CD4-positive, CD25-positive, alpha-beta regulatory T cell (primary cell): Measurements from ENCODE around the gene KRT14. TPM values are rescaled to one million over a fixed set of nuclear protein-coding genes. Genes with fewer than 3 reads are reported as not detected.

Experiments
- ATAC-seq, 2 donors: fragments of 150-1000 bp; cut with Tn5 transposase; one replicate each; pipeline ENCODE4 v1.10.0; 2021; ENCODE audit warnings: low read depth in 2 of 2, moderate number of reproducible peaks in 2 of 2, moderate library complexity in 1 of 2
- DNase-seq, 3 donors: peaks; one replicate each; pipeline versions ENCODE4 v3.0.0 to v3.0.0-alpha.2; 2012 to 2022; ENCODE audit warnings: mixed read lengths in 1 of 3
- H3K27ac ChIP-seq: one replicate; pipeline ENCODE4 v1.7.0; 2013; ENCODE audit warnings: mild to moderate bottlenecking, low read length; ENCODE audit not compliant: insufficient read depth, poor library complexity, severe bottlenecking
- H3K27me3 ChIP-seq: one replicate; pipeline ENCODE4 v1.7.0; 2013; ENCODE audit warnings: low read length; ENCODE audit not compliant: control insufficient read depth, insufficient read depth
- H3K36me3 ChIP-seq: one replicate; pipeline ENCODE4 v1.7.0; 2013; ENCODE audit warnings: mild to moderate bottlenecking, low read length, moderate library complexity; ENCODE audit not compliant: control insufficient read depth, insufficient read depth
- H3K4me1 ChIP-seq: 2 replicates; pipeline ENCODE4 v1.7.0; 2013; ENCODE audit warnings: mild to moderate bottlenecking, low read length; ENCODE audit not compliant: insufficient read depth, control insufficient read depth, poor library complexity, severe bottlenecking
- H3K4me3 ChIP-seq: one replicate; pipeline ENCODE4 v1.7.0; 2013; ENCODE audit warnings: low read depth, mild to moderate bottlenecking, low read length, moderate library complexity
- H3K9me3 ChIP-seq, 2 experiments: 1 replicate in 1 of 2; 2 replicates in 1 of 2; pipeline ENCODE4 v1.7.0; 2013; ENCODE audit warnings: low read length in 2 of 2, mild to moderate bottlenecking in 1 of 2, moderate library complexity in 1 of 2; ENCODE audit not compliant: control insufficient read depth in 2 of 2
- H3K27ac Mint-ChIP-seq, 3 donors: one replicate each; pipeline ENCODE4 v1.8.0; 2020 to 2022; ENCODE audit warnings: mild to moderate bottlenecking in 3 of 3, mixed read lengths in 3 of 3, moderate library complexity in 2 of 3
- H3K27me3 Mint-ChIP-seq: one replicate; pipeline ENCODE4 v1.8.0; 2022; ENCODE audit warnings: mild to moderate bottlenecking, mixed read lengths
- H3K36me3 Mint-ChIP-seq: one replicate; pipeline ENCODE4 v1.8.0; 2020; ENCODE audit warnings: mixed read lengths
- H3K4me1 Mint-ChIP-seq, 4 donors: one replicate each; pipeline ENCODE4 v1.8.0; 2020 to 2022; ENCODE audit warnings: mixed read lengths in 4 of 4, mild to moderate bottlenecking in 1 of 4
- H3K4me3 Mint-ChIP-seq, 4 donors: one replicate each; pipeline ENCODE4 v1.8.0; 2020 to 2022; ENCODE audit warnings: mild to moderate bottlenecking in 4 of 4, mixed read lengths in 4 of 4, moderate library complexity in 3 of 4
- H3K9me3 Mint-ChIP-seq, 7 donors: one replicate each; pipeline ENCODE4 v1.8.0; 2020 to 2022; ENCODE audit warnings: mixed read lengths in 7 of 7, mild to moderate bottlenecking in 3 of 7, moderate library complexity in 2 of 7
- polyA plus RNA-seq, 4 donors: library from polyadenylated mRNA; unstranded; fragments of 300-500 nt; fragmentation: Illumina TruSeq; gene quantifications; one replicate each; pipeline ENCODE4 v1.2.3, GENCODE V29; 2021
- total RNA-seq: library from RNA; stranded (reverse); gene quantifications from one replicate; pipeline ENCODE4 v1.2.3, GENCODE V29; 2022

KRT14 gene
- total and polyA plus RNA-seq, 5 donors from 2014 or later: not detected

- Histone ChIP-seq H3K4me1 (no peaks in the 10 kb centered on the region), H3K36me3 (no peaks in the 10 kb centered on the region), H3K27me3 (peaks cover 3% of the 10 kb centered on the region), H3K27ac (no peak overlapping the region), H3K9me3 (no peaks in the 10 kb centered on the region), H3K4me3 (no peak overlapping the region)
- H3K9me3 Mint-ChIP-seq: no peaks in the 10 kb centered on the region
- H3K4me1 Mint-ChIP-seq: no peaks in the 10 kb centered on the region
- no peak overlapping the region for H3K4me3 Mint-ChIP-seq
- no peak overlapping the region for H3K27ac Mint-ChIP-seq
- peaks cover 19% of the 10 kb centered on the region for H3K27me3 Mint-ChIP-seq
- DNase-seq (no peak), ATAC-seq (no peak)
- no peaks in the 10 kb centered on the region for H3K36me3 Mint-ChIP-seq
These were observed 49.1 kb downstream of the KRT14 start for GRCh38 chr17:41537614-41537954.

GRCh38 chr17:41536741-41537613 lies 49.7 kb downstream of the KRT14 start:
- Mint-ChIP-seq H3K4me3 (peak overlapping the region in 1 of 4 donors; percentile 12), H3K4me1 (no peaks in the 10 kb centered on the region), H3K9me3 (no peaks in the 10 kb centered on the region), H3K27ac (no peak overlapping the region), H3K36me3 (no peaks in the 10 kb centered on the region), H3K27me3 (peaks cover 19% of the 10 kb centered on the region)
- Histone ChIP-seq H3K27ac (no peak overlapping the region), H3K4me1 (no peaks in the 10 kb centered on the region), H3K9me3 (no peaks in the 10 kb centered on the region), H3K4me3 (no peak overlapping the region), H3K27me3 (peaks cover 7% of the 10 kb centered on the region), H3K36me3 (no peaks in the 10 kb centered on the region)
- DNase-seq (no peak), ATAC-seq (no peak)

- no peak for ATAC-seq
- no peaks in the 10 kb centered on the region for H3K36me3 Mint-ChIP-seq
These were observed 50.8 kb downstream of the KRT14 start for GRCh38 chr17:41535764-41536481.

GRCh38 chr17:41534899-41535546 lies 51.7 kb downstream of the KRT14 start:
- H3K36me3 Mint-ChIP-seq: no peaks in the 10 kb centered on the region
- H3K4me3 Mint-ChIP-seq: no peak overlapping the region
- H3K9me3 Mint-ChIP-seq: no peaks in the 10 kb centered on the region
- H3K27ac Mint-ChIP-seq: no peak overlapping the region
- Histone ChIP-seq H3K27me3 (peaks cover 16% of the 10 kb centered on the region), H3K27ac (no peak overlapping the region), H3K36me3 (no peaks in the 10 kb centered on the region), H3K4me3 (no peak overlapping the region), H3K9me3 (no peaks in the 10 kb centered on the region), H3K4me1 (no peaks in the 10 kb centered on the region)
- H3K4me1 Mint-ChIP-seq: no peaks in the 10 kb centered on the region
- H3K27me3 Mint-ChIP-seq: peaks cover 32% of the 10 kb centered on the region
- no peak for DNase-seq
- no peak for ATAC-seq

More at GRCh38 chr17:41535764-41536481, 50.8 kb downstream of the KRT14 start:
- no peak for DNase-seq
- peaks cover 24% of the 10 kb centered on the region for H3K27me3 Mint-ChIP-seq
- Histone ChIP-seq H3K27me3 (peaks cover 16% of the 10 kb centered on the region), H3K36me3 (no peaks in the 10 kb centered on the region), H3K4me1 (no peaks in the 10 kb centered on the region), H3K9me3 (no peaks in the 10 kb centered on the region), H3K27ac (no peak overlapping the region), H3K4me3 (no peak overlapping the region)
- no peaks in the 10 kb centered on the region for H3K4me1 Mint-ChIP-seq
- H3K27ac Mint-ChIP-seq: no peak overlapping the region
- no peak overlapping the region for H3K4me3 Mint-ChIP-seq
- no peaks in the 10 kb centered on the region for H3K9me3 Mint-ChIP-seq

GRCh38 chr17:41533613-41534012 lies 53.1 kb downstream of the KRT14 start:
- Histone ChIP-seq H3K9me3 (no peaks in the 10 kb centered on the region), H3K27ac (no peak overlapping the region), H3K36me3 (no peaks in the 10 kb centered on the region), H3K4me1 (no peaks in the 10 kb centered on the region), H3K4me3 (no peak overlapping the region), H3K27me3 (peaks cover 20% of the 10 kb centered on the region)
- no peak overlapping the region for H3K27ac Mint-ChIP-seq
- no peak overlapping the region for H3K4me3 Mint-ChIP-seq
- no peak for ATAC-seq
- no peaks in the 10 kb centered on the region for H3K36me3 Mint-ChIP-seq
- peaks cover 45% of the 10 kb centered on the region for H3K27me3 Mint-ChIP-seq
- peaks cover 0 to 2% (median 0%) of the 10 kb centered on the region in 7 donors for H3K9me3 Mint-ChIP-seq
- DNase-seq: no peak
- peaks cover 0 to 9% (median 3%) of the 10 kb centered on the region in 4 donors for H3K4me1 Mint-ChIP-seq

- Mint-ChIP-seq H3K4me1 (peaks cover 0 to 12% (median 3%) of the 10 kb centered on the region in 4 donors), H3K9me3 (peaks cover 0 to 2% (median 0%) of the 10 kb centered on the region in 7 donors), H3K4me3 (no peak overlapping the region)
These were observed 53.6 kb downstream of the KRT14 start for GRCh38 chr17:41532947-41533570.

More at GRCh38 chr17:41532947-41533570, 53.6 kb downstream of the KRT14 start:
- Mint-ChIP-seq H3K27me3 (peaks cover 48% of the 10 kb centered on the region), H3K36me3 (no peaks in the 10 kb centered on the region), H3K27ac (no peak overlapping the region)
- H3K36me3 ChIP-seq: no peaks in the 10 kb centered on the region
- DNase-seq (no peak), ATAC-seq (no peak)
- no peak overlapping the region for H3K4me3 ChIP-seq
- H3K4me1 ChIP-seq: peaks cover 2% of the 10 kb centered on the region
- no peak overlapping the region for H3K27ac ChIP-seq
- no peaks in the 10 kb centered on the region for H3K9me3 ChIP-seq
- H3K27me3 ChIP-seq: peaks cover 20% of the 10 kb centered on the region
